ENCODE data around the gene TMEM272. TPM values are rescaled to one million over a fixed set of nuclear protein-coding genes. Genes with fewer than 3 reads are reported as not detected.

Gene TMEM272
- total and polyA plus RNA-seq, 9 of the 15 experiments (the other 6 are each of a cell fraction or from before 2014, with no cell fraction given): 0.04 to 0.16 (median 0.06) TPM; not detected in 2

DNA sequence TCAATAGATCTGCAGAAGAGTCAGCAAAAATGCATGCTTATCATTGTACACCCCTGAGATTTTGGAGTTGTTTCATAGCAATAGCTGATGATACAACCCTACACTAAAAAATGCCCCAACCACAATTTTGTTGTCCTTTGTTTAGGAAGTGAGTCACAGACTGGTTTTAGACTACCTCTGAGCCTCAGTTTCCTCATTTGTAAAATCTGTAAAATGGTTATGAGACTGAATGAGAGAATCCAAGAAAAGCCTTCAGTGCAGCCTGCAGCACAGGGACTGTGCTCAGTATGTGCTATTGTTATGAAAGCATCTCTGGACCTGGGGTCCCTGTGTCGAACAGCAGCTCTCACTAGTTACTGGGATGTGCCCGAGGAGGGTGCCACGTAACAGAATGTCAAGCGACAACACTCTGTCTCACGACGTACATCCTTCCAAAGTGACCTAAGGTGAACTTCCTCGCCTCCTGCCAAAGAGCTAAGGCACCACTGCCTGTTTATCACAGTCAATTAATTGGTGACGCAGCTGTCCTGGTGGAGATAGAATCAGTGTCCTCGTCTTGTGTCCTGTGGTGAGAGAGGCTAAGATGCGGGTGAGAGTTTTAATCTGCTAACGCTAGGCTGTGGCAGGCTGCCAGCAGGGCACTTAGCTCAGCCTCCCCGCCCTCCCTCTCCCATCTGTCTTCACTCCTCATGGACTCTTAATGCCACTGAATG lies 59.1 kb downstream of the TMEM272 start (continued):
- TF ChIP-seq, protein P1, sequence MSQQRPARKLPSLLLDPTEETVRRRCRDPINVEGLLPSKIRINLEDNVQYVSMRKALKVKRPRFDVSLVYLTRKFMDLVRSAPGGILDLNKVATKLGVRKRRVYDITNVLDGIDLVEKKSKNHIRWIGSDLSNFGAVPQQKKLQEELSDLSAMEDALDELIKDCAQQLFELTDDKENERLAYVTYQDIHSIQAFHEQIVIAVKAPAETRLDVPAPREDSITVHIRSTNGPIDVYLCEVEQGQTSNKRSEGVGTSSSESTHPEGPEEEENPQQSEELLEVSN (IDR thresholded peaks at IDR 0.05; ENCODE audit: borderline replicate concordance in 1 of 2, extremely low read depth in 1 of 2, insufficient read depth in 1 of 2, insufficient read length in 1 of 2, low read depth in 1 of 2, low read length in 1 of 2, poor library complexity in 1 of 2, severe bottlenecking in 1 of 2): no peak
- TF ChIP-seq ZNF695 (CRISPR knock-in tag; IDR thresholded peaks at IDR 0.05): no peak
- TF ChIP-seq STAT5A (IDR thresholded peaks at IDR 0.05; ENCODE audit: borderline replicate concordance, low read length): peak; percentile 60
- no peak for TF ChIP-seq ZNF24 (IDR thresholded peaks at IDR 0.05)
- no peak for TF ChIP-seq SREBF2 (CRISPR knock-in tag; IDR thresholded peaks at IDR 0.05)
- TF ChIP-seq, protein P2, sequence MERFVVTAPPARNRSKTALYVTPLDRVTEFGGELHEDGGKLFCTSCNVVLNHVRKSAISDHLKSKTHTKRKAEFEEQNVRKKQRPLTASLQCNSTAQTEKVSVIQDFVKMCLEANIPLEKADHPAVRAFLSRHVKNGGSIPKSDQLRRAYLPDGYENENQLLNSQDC (CRISPR knock-in tag; IDR thresholded peaks at IDR 0.05): no peak
- no peak for TF ChIP-seq ZNF507 (tag; conservative IDR thresholded peaks at IDR 0.05)
- TF ChIP-seq L3MBTL2 (IDR thresholded peaks at IDR 0.05): 0 out of 2 replicates have a peak, but pooled peaks have one; percentile 14
- no peak for TF ChIP-seq PHB2 (IDR thresholded peaks at IDR 0.05; ENCODE audit: low read depth)
- TF ChIP-seq, protein P3, sequence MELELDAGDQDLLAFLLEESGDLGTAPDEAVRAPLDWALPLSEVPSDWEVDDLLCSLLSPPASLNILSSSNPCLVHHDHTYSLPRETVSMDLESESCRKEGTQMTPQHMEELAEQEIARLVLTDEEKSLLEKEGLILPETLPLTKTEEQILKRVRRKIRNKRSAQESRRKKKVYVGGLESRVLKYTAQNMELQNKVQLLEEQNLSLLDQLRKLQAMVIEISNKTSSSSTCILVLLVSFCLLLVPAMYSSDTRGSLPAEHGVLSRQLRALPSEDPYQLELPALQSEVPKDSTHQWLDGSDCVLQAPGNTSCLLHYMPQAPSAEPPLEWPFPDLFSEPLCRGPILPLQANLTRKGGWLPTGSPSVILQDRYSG (tag; conservative IDR thresholded peaks at IDR 0.05; ENCODE audit: low read depth): no peak
- TF ChIP-seq EP400 (IDR thresholded peaks at IDR 0.05): no peak
- TF ChIP-seq, protein P4, sequence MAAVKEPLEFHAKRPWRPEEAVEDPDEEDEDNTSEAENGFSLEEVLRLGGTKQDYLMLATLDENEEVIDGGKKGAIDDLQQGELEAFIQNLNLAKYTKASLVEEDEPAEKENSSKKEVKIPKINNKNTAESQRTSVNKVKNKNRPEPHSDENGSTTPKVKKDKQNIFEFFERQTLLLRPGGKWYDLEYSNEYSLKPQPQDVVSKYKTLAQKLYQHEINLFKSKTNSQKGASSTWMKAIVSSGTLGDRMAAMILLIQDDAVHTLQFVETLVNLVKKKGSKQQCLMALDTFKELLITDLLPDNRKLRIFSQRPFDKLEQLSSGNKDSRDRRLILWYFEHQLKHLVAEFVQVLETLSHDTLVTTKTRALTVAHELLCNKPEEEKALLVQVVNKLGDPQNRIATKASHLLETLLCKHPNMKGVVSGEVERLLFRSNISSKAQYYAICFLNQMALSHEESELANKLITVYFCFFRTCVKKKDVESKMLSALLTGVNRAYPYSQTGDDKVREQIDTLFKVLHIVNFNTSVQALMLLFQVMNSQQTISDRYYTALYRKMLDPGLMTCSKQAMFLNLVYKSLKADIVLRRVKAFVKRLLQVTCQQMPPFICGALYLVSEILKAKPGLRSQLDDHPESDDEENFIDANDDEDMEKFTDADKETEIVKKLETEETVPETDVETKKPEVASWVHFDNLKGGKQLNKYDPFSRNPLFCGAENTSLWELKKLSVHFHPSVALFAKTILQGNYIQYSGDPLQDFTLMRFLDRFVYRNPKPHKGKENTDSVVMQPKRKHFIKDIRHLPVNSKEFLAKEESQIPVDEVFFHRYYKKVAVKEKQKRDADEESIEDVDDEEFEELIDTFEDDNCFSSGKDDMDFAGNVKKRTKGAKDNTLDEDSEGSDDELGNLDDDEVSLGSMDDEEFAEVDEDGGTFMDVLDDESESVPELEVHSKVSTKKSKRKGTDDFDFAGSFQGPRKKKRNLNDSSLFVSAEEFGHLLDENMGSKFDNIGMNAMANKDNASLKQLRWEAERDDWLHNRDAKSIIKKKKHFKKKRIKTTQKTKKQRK (IDR thresholded peaks at IDR 0.05; ENCODE audit: borderline replicate concordance, low read depth, low read length): no peak
- no peak for TF ChIP-seq ERF (CRISPR knock-in tag; IDR thresholded peaks at IDR 0.05)
- TF ChIP-seq, protein P5, sequence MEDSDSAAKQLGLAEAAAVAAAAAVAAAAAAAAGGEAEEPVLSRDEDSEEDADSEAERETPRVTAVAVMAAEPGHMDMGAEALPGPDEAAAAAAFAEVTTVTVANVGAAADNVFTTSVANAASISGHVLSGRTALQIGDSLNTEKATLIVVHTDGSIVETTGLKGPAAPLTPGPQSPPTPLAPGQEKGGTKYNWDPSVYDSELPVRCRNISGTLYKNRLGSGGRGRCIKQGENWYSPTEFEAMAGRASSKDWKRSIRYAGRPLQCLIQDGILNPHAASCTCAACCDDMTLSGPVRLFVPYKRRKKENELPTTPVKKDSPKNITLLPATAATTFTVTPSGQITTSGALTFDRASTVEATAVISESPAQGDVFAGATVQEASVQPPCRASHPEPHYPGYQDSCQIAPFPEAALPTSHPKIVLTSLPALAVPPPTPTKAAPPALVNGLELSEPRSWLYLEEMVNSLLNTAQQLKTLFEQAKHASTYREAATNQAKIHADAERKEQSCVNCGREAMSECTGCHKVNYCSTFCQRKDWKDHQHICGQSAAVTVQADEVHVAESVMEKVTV (CRISPR knock-in tag; IDR thresholded peaks at IDR 0.05): no peak
- TF ChIP-seq KLF16 (IDR thresholded peaks at IDR 0.05): peak; percentile 77
- no peak for TF ChIP-seq GATA2 (CRISPR knock-in tag; IDR thresholded peaks at IDR 0.05)
- TF ChIP-seq ILK (tag; IDR thresholded peaks at IDR 0.05; ENCODE audit: borderline replicate concordance, low read depth): no peak
- TF ChIP-seq CAMTA2 (CRISPR knock-in tag; conservative IDR thresholded peaks at IDR 0.05): no peak
- TF ChIP-seq GATAD2B (IDR thresholded peaks at IDR 0.05; ENCODE audit: borderline replicate concordance): no peak
- no peak for TF ChIP-seq NR4A1 (CRISPR knock-in tag; IDR thresholded peaks at IDR 0.05)
- TF ChIP-seq NR4A1 (tag; IDR thresholded peaks at IDR 0.05): no peak
- no peak for TF ChIP-seq COPS2 (conservative IDR thresholded peaks at IDR 0.05)
- no peak for TF ChIP-seq ZSCAN32 (CRISPR knock-in tag; IDR thresholded peaks at IDR 0.05)
